ENCODE results near the gene CHMP1B. TPM values are rescaled to one million over a fixed set of nuclear protein-coding genes. Genes with fewer than 3 reads are reported as not detected.
A peak's percentile ranks its signal among the peaks of the same experiment; 100 is the strongest.

The CHMP1B gene
- 10 to 100 TPM; 39.0 to 82.1 (median 62.2) TPM for total RNA-seq

GRCh38 chr18:11851146-11851805 lies at the start of gene CHMP1B:
TSS of gene CHMP1B (plus strand) at chr18:11851413. CDS start at chr18:11851512, 99 bp downstream.
- peak; percentile 99 for DNase-seq
- WGBS, 2 donors (ENCODE audit: low coverage in 1 of 2), result 0 to 4% methylated on average over 15 to 38 of the region's 53 CpGs
- no peaks in the 10 kb centered on the region for H3K36me3 ChIP-seq
- TF ChIP-seq EP300 (IDR thresholded peaks at IDR 0.05; ENCODE audit: low read depth) (peak; percentile 6), POLR2A (IDR thresholded peaks at IDR 0.05) (peak; percentile 99), POLR2AphosphoS5 (IDR thresholded peaks at IDR 0.05) (peak; percentile 99), CTCF (IDR thresholded peaks at IDR 0.05) (peak in 1 of 5 experiments; percentile 10)
- intact Hi-C loops (cut with DNase I; ENCODE audit: low total_unique reads), result no loop called here
- H3K9me3 ChIP-seq, result no peaks in the 10 kb centered on the region
- peak within 1 kb of the TSS; percentile 59 to 92 (median 84) for H3K4me3 ChIP-seq
- peaks cover 18 to 46% (median 27%) of the 10 kb centered on the region in 4 donors for H3K4me1 ChIP-seq
- in situ Hi-C loops (cut with MboI; ENCODE audit: low pct_ligation_motif_present in 1 of 4, low pct_unique_long_range_greater_than_20kb in 1 of 4, low sequenced_read_pairs in 3 of 4), result no loop called here
- H3K27me3 ChIP-seq, result no peaks in the 10 kb centered on the region
- peak within 1 kb of the TSS; percentile 91 to 98 (median 96) for H3K27ac ChIP-seq

- Histone ChIP-seq H3K36me3 (no peaks in the 10 kb centered on the region), H3K9me3 (no peaks in the 10 kb centered on the region), H3K4me1 (no peaks in the 10 kb centered on the region), H3K27me3 (no peaks in the 10 kb centered on the region), H3K4me3 (no peak overlapping the region), H3K27ac (no peak overlapping the region)
- in situ Hi-C loops (cut with MboI; ENCODE audit: low pct_ligation_motif_present in 1 of 4, low pct_unique_long_range_greater_than_20kb in 1 of 4, low sequenced_read_pairs in 3 of 4), result no loop called here
- TF ChIP-seq EP300 (IDR thresholded peaks at IDR 0.05; ENCODE audit: low read depth), result no peak
- no peak for TF ChIP-seq POLR2AphosphoS5 (IDR thresholded peaks at IDR 0.05)
- no peak for TF ChIP-seq CTCF (IDR thresholded peaks at IDR 0.05)
- TF ChIP-seq POLR2A (IDR thresholded peaks at IDR 0.05), result no peak
- 67 to 79% methylated on average over 1 to 4 of the region's 4 CpGs for WGBS, 2 donors (ENCODE audit: low coverage in 1 of 2)
- DNase-seq, result no peak
- intact Hi-C loops (cut with DNase I; ENCODE audit: low total_unique reads), result no loop called here
Observed at GRCh38 chr18:11801573-11801972, 49.6 kb upstream of the CHMP1B start.

- intact Hi-C loops (cut with DNase I; ENCODE audit: low total_unique reads), result no loop called here
Observed at GRCh38 chr18:11802158-11802557, 49.1 kb upstream of the CHMP1B start.

GRCh38 chr18:11802586-11802985 lies 48.6 kb upstream of the CHMP1B start:
- no peaks in the 10 kb centered on the region for H3K27me3 ChIP-seq
- 91 to 94% methylated on average over 8 to 10 of the region's 10 CpGs for WGBS, 2 donors (ENCODE audit: low coverage in 1 of 2)
- H3K36me3 ChIP-seq, result no peaks in the 10 kb centered on the region
- no peaks in the 10 kb centered on the region for H3K4me1 ChIP-seq
- no peak for TF ChIP-seq EP300 (IDR thresholded peaks at IDR 0.05; ENCODE audit: low read depth)
- TF ChIP-seq POLR2A (IDR thresholded peaks at IDR 0.05), result no peak
- no peak for TF ChIP-seq POLR2AphosphoS5 (IDR thresholded peaks at IDR 0.05)
- TF ChIP-seq CTCF (IDR thresholded peaks at IDR 0.05), result no peak
- no peak for DNase-seq
- H3K27ac ChIP-seq, result no peak overlapping the region
- H3K4me3 ChIP-seq, result no peak overlapping the region
- H3K9me3 ChIP-seq, result no peaks in the 10 kb centered on the region
- in situ Hi-C loops (cut with MboI; ENCODE audit: low pct_ligation_motif_present in 1 of 4, low pct_unique_long_range_greater_than_20kb in 1 of 4, low sequenced_read_pairs in 3 of 4) (no loop called here), intact Hi-C loops (cut with DNase I; ENCODE audit: low total_unique reads) (no loop called here)

More at GRCh38 chr18:11802158-11802557, 49.1 kb upstream of the CHMP1B start:
- TF ChIP-seq POLR2A (IDR thresholded peaks at IDR 0.05) (no peak), POLR2AphosphoS5 (IDR thresholded peaks at IDR 0.05) (no peak), EP300 (IDR thresholded peaks at IDR 0.05; ENCODE audit: low read depth) (no peak), CTCF (IDR thresholded peaks at IDR 0.05) (no peak)
- H3K4me3 ChIP-seq, result no peak overlapping the region
- H3K4me1 ChIP-seq, result no peaks in the 10 kb centered on the region
- DNase-seq, result no peak
- no peaks in the 10 kb centered on the region for H3K9me3 ChIP-seq
- no peaks in the 10 kb centered on the region for H3K27me3 ChIP-seq
- no peaks in the 10 kb centered on the region for H3K36me3 ChIP-seq
- WGBS, 2 donors (ENCODE audit: low coverage in 1 of 2), result 91 to 92% methylated on average over 6 of the region's 6 CpGs
- in situ Hi-C loops (cut with MboI; ENCODE audit: low pct_ligation_motif_present in 1 of 4, low pct_unique_long_range_greater_than_20kb in 1 of 4, low sequenced_read_pairs in 3 of 4), result no loop called here
- no peak overlapping the region for H3K27ac ChIP-seq
